A673 (cell line): ENCODE data around the gene ELFN1. TPM values are rescaled to one million over a fixed set of nuclear protein-coding genes. Genes with fewer than 3 reads are reported as not detected.

ENCODE experiments used
- BruUV-seq: library from RNA; stranded (reverse); fragments of 400-500 nt; replicated peaks from 2 replicates; lab custom pipeline; 2021; lab: Mats Ljungman, UMichigan
- CTCF ChIA-PET: fragments of 300-600 bp; sonication (Branson Sonifier 250); formaldehyde crosslinking; loops from one replicate; lab custom pipeline; 2022; ENCODE audit warnings: antibody characterized with exemption; lab: Charles Lee
- POLR2A ChIA-PET: fragments of 300-600 bp; sonication (Branson Sonifier 250); formaldehyde crosslinking; loops from one replicate; lab custom pipeline; 2022; ENCODE audit warnings: antibody characterized with exemption; ENCODE audit not compliant: low non-redundant PET; lab: Charles Lee
- DNase-seq: peaks from one replicate; pipeline ENCODE4 v3.0.0-alpha.2; 2015; ENCODE audit warnings: low spot score
- H3K27ac ChIP-seq: fragments of 200-600 bp; sonication (generic); 2 replicates; pipeline ENCODE4 v1.5.1; 2016; ENCODE audit warnings: mixed run types, low read depth, mild to moderate bottlenecking, mixed read lengths, antibody characterized with exemption, low read length; ENCODE audit not compliant: poor library complexity, severe bottlenecking
- H3K27me3 ChIP-seq: fragments of 200-600 bp; sonication (generic); replicated peaks from 2 replicates; pipeline ENCODE4 v1.6.1; 2017; ENCODE audit warnings: mixed run types, low read depth, mild to moderate bottlenecking, mixed read lengths, antibody characterized with exemption, low read length; ENCODE audit not compliant: insufficient read depth, poor library complexity
- H3K36me3 ChIP-seq: fragments of 200-600 bp; sonication (generic); 2 replicates; pipeline ENCODE4 v1.6.1; 2016; ENCODE audit warnings: mixed run types, mild to moderate bottlenecking, mixed read lengths, antibody characterized with exemption, low read length; ENCODE audit not compliant: insufficient read depth, poor library complexity, severe bottlenecking
- H3K4me1 ChIP-seq: fragments of 200-600 bp; sonication (generic); 2 replicates; pipeline ENCODE4 v1.6.1; 2017; ENCODE audit warnings: mixed run types, mild to moderate bottlenecking, mixed read lengths, antibody characterized with exemption, low read length; ENCODE audit not compliant: insufficient read depth, poor library complexity, severe bottlenecking
- H3K4me3 ChIP-seq: fragments of 200-600 bp; sonication (generic); 2 replicates; pipeline ENCODE4 v1.5.1; 2016; ENCODE audit warnings: low read depth, mixed run types, mild to moderate bottlenecking, mixed read lengths, low read length; ENCODE audit not compliant: poor library complexity, severe bottlenecking
- H3K9me3 ChIP-seq: fragments of 200-600 bp; sonication (generic); 2 replicates; pipeline ENCODE4 v1.6.1; 2016; ENCODE audit warnings: mixed run types, low read depth, mild to moderate bottlenecking, mixed read lengths, antibody characterized with exemption, low read length; ENCODE audit not compliant: poor library complexity, severe bottlenecking
- CTCF ChIP-seq: fragments of 300-800, 200-600 bp; sonication (generic); conservative IDR thresholded peaks from 2 replicates; pipeline ENCODE4 v1.5.1; 2017; ENCODE audit warnings: low read depth, mild to moderate bottlenecking, antibody characterized with exemption, low read length, moderate library complexity, mixed read lengths
- EZH2 ChIP-seq: fragments of 200-600 bp; sonication (generic); IDR thresholded peaks from 2 replicates; pipeline ENCODE4 v1.6.1; 2017; ENCODE audit warnings: borderline replicate concordance, low read depth, mild to moderate bottlenecking, mixed read lengths, antibody characterized with exemption, low read length; ENCODE audit not compliant: poor library complexity, severe bottlenecking
- intact Hi-C: fragments of 100-400 bp; cut with micrococcal nuclease; formaldehyde crosslinking; loops from one replicate; pipeline ENCODE4 v1.10.0; 2022; ENCODE audit not compliant: unreplicated experiment
- total RNA-seq: library from RNA; stranded (reverse); gene quantifications from 2 replicates; pipeline ENCODE4 v1.2.3, GENCODE V29; 2021

The ELFN1 gene
- total RNA-seq, 1 experiment from 2014 or later, result not detected

DNA sequence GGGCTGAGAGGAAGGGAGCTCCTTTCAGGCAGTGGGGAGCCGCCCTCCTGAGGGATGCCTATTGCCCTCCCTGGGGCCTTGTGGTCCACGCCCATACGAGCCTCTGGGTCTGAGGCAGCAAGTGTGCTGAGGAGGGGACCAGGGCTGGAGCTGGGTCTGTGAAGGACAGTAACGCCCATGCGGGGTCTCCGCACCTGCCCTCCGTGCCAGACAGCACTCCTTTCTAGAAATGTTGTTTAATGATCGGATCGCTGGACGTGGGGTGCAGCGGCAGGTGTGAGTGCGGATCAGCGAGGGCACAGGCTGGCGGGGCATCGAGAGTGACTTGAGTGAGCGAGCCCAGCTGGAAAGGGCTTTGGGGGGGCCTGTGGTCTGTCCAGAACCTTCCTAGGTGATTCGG is 70.1 kb downstream of the ELFN1 start:
- Histone ChIP-seq H3K4me3 (no peak overlapping the region), H3K9me3 (no peaks in the 10 kb centered on the region), H3K36me3 (no peaks in the 10 kb centered on the region), H3K4me1 (peaks cover 8% of the 10 kb centered on the region), H3K27me3 (no peaks in the 10 kb centered on the region), H3K27ac (no peak overlapping the region)
- TF ChIP-seq EZH2 (no peak), CTCF (no peak)
- CTCF ChIA-PET, result interaction anchor here (0.6 kb wide), 1 partner anchor 34 kb away, joined by 6 read pairs; no protein-coding TSS in a partner anchor
- intact Hi-C loops, result no loop called here
- POLR2A ChIA-PET, result no interaction called here
- BruUV-seq, result no TSS peak
- no peak for DNase-seq

DNA sequence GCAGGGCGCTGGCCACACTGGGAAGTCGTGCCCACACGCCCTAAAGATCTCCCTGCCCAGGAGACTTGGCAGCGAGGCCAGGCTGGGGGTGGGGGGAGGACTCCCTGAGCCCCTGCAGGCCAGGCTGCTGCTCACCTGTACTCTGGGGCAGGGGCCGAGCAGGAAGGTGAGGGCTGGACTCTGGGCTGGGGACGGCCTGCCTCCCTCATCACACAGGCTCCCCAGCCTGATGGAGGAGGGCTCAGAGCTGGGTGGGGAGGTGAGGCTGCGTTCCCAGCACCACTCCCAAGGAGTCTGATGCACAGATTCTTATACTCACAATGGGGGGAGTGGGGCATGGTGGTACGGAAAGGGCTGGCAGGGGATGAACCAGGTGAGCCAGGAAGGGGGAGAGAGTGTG is 71.2 kb downstream of the ELFN1 start:
- POLR2A ChIA-PET, result no interaction called here
- Histone ChIP-seq H3K4me1 (peaks cover 8% of the 10 kb centered on the region), H3K36me3 (no peaks in the 10 kb centered on the region), H3K27ac (no peak overlapping the region), H3K9me3 (no peaks in the 10 kb centered on the region), H3K27me3 (no peaks in the 10 kb centered on the region), H3K4me3 (no peak overlapping the region)
- DNase-seq, result no peak
- CTCF ChIA-PET, result no interaction called here
- no peak for TF ChIP-seq CTCF
- TF ChIP-seq EZH2, result no peak
- BruUV-seq, result no TSS peak
- intact Hi-C loops, result no loop called here

DNA sequence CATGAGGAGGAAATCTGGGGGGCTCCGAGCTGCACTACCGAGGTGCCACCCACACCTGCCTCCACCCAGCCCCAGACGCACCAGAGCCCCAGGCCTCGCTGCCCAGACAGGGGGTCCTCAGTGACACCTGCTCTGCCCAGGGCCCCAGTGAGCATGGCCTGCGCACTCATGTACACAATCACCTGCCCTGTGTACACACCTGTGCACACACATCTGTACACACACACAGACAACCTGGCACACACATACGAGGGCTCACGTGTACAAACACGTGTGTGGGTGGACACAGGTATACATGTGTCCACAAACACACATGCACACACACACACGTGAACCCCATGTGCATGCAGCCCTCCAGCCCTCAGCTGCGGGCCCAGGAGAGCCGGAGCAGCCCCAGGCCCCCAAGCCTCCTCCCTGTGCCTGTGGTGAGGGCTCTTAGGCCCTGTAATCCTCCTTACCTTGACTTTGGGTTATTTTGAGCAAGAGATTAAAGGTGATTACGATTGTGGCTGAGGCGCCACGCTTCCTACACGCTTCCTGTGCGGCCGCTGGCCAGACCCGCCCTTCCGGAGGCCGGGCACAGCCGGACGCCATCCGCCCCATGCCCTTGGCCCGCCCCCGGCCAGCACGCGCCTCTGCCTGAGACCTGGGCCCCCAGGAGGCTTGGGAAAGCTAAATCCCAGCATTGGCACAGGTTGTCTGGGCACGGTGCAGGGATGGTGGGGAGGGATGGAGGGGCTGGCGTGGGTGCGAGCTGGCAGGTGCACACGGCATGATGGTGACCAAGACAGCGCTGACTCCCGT is 71.9 kb downstream of the ELFN1 start:
- Histone ChIP-seq H3K4me3 (no peak overlapping the region), H3K27ac (no peak overlapping the region), H3K36me3 (no peaks in the 10 kb centered on the region), H3K9me3 (no peaks in the 10 kb centered on the region), H3K27me3 (no peaks in the 10 kb centered on the region), H3K4me1 (peaks cover 8% of the 10 kb centered on the region)
- ChIA-PET CTCF (no interaction called here), POLR2A (interaction anchor here (0.6 kb wide), 1 partner anchor 410 kb away, joined by 3 read pairs; no protein-coding TSS in a partner anchor)
- intact Hi-C loops, result no loop called here
- no peak for DNase-seq
- TF ChIP-seq CTCF, result no peak
- no TSS peak for BruUV-seq
